ENCODE results near the gene EIF4E3.

EIF4E3 gene

GRCh38 chr3:71722693-71723092 lies 2.5 kb downstream of the EIF4E3 start:
- no peak for DNase-seq

GRCh38 chr3:71721651-71722157 lies 3.5 kb downstream of the EIF4E3 start:
- DNase-seq, result no peak

- DNase-seq, result no peak
Observed at GRCh38 chr3:71721002-71721401, 4.2 kb downstream of the EIF4E3 start.

GRCh38 chr3:71718072-71718471 lies 7.1 kb downstream of the EIF4E3 start:
- no peak for DNase-seq

- no peak for DNase-seq
Observed at GRCh38 chr3:71714595-71714994, 10.6 kb downstream of the EIF4E3 start.

GRCh38 chr3:71713041-71713440 lies 12.2 kb downstream of the EIF4E3 start:
- no peak for DNase-seq

GRCh38 chr3:71710906-71711494 lies 14.2 kb downstream of the EIF4E3 start:
- peak in 1 of 2 experiments; percentile 7 for DNase-seq

- no peak for DNase-seq
Observed at GRCh38 chr3:71709908-71710511, 15.2 kb downstream of the EIF4E3 start.

- no peak for DNase-seq
Observed at GRCh38 chr3:71708476-71709105, 16.6 kb downstream of the EIF4E3 start.

- DNase-seq, result no peak
Observed at GRCh38 chr3:71707595-71707994, 17.6 kb downstream of the EIF4E3 start.

- DNase-seq, result no peak
Observed at GRCh38 chr3:71705681-71706080, 19.5 kb downstream of the EIF4E3 start.

- DNase-seq, result no peak
Observed at GRCh38 chr3:71704915-71705314, 20.3 kb downstream of the EIF4E3 start.

- no peak for DNase-seq
Observed at GRCh38 chr3:71703797-71704196, 21.4 kb downstream of the EIF4E3 start.

GRCh38 chr3:71702131-71703024 lies 22.8 kb downstream of the EIF4E3 start:
- no peak for DNase-seq

- no peak for DNase-seq
Observed at GRCh38 chr3:71701251-71701762, 23.9 kb downstream of the EIF4E3 start.

GRCh38 chr3:71695000-71695482 lies 30.2 kb downstream of the EIF4E3 start:
- DNase-seq, result no peak

GRCh38 chr3:71694358-71694999 lies 30.7 kb downstream of the EIF4E3 start:
- no peak for DNase-seq

- DNase-seq, result no peak
Observed at GRCh38 chr3:71693641-71694040, 31.6 kb downstream of the EIF4E3 start.

GRCh38 chr3:71692139-71692538 lies 33.1 kb downstream of the EIF4E3 start:
- no peak for DNase-seq

GRCh38 chr3:71690341-71690841 lies 34.8 kb downstream of the EIF4E3 start:
- no peak for DNase-seq

GRCh38 chr3:71689291-71689690 lies 35.9 kb downstream of the EIF4E3 start:
- no peak for DNase-seq

GRCh38 chr3:71688121-71688520 lies 37.1 kb downstream of the EIF4E3 start:
- no peak for DNase-seq
